GM12878 (cell line): Measurements from ENCODE around the gene GGNBP2. TPM values are rescaled to one million over a fixed set of nuclear protein-coding genes. Genes with fewer than 3 reads are reported as not detected.
A peak's percentile ranks its signal among the peaks of the same experiment; 100 is the strongest.

Experiments
- ASH2L ChIP-seq: fragments of 300-600, 200-600 bp; sonication (generic); IDR thresholded peaks from 2 replicates; pipeline ENCODE4 v1.6.1; 2017; ENCODE audit warnings: low read depth, mild to moderate bottlenecking, borderline replicate concordance
- CBX5 ChIP-seq: sonication (generic); IDR thresholded peaks from 2 replicates; pipeline ENCODE4 v1.6.1; 2016; ENCODE audit warnings: low read depth, moderate library complexity, mild to moderate bottlenecking, inconsistent platforms
- EED ChIP-seq: sonication (generic); IDR thresholded peaks from 2 replicates; pipeline ENCODE4 v1.6.1; 2016; ENCODE audit warnings: antibody characterized with exemption, low read depth
- ETV6 ChIP-seq, 2 experiments: fragments of 450-650 bp in 1 of 2; IDR thresholded peaks in 1 of 2; conservative IDR thresholded peaks in 1 of 2; 2 replicates each; pipeline ENCODE4 v1.6.1; 2014; ENCODE audit warnings: antibody characterized with exemption in 1 of 2, borderline replicate concordance in 1 of 2, low read depth in 1 of 2, mild to moderate bottlenecking in 1 of 2, moderate library complexity in 1 of 2
- EZH2 ChIP-seq: IDR thresholded peaks from 2 replicates; pipeline ENCODE4 v1.6.1; 2012; ENCODE audit warnings: low read depth, mild to moderate bottlenecking, control low read depth, inconsistent platforms, low read length, borderline replicate concordance; ENCODE audit not compliant: control insufficient read depth
- MEF2B ChIP-seq: fragments of 450-650 bp; IDR thresholded peaks from 2 replicates; pipeline ENCODE4 v1.6.1; 2018; ENCODE audit warnings: mild to moderate bottlenecking, moderate library complexity; ENCODE audit not compliant: partially characterized antibody, poor library complexity, severe bottlenecking
- MYC ChIP-seq: IDR thresholded peaks from 2 replicates; pipeline ENCODE4 v1.6.1; 2011; ENCODE audit warnings: mild to moderate bottlenecking, low read length, moderate library complexity, inconsistent platforms; ENCODE audit not compliant: insufficient read depth, insufficient replicate concordance, insufficient read length, severe bottlenecking
- NKRF ChIP-seq: fragments of 450-650 bp; conservative IDR thresholded peaks from 2 replicates; pipeline ENCODE4 v1.6.1; 2017; ENCODE audit warnings: mild to moderate bottlenecking, moderate library complexity
- PAX8 ChIP-seq: fragments of 450-650 bp; IDR thresholded peaks from 2 replicates; pipeline ENCODE4 v1.6.1; 2017; ENCODE audit warnings: mild to moderate bottlenecking, moderate library complexity
- RBBP5 ChIP-seq: fragments of 200-600 bp; sonication (generic); conservative IDR thresholded peaks from 2 replicates; pipeline ENCODE4 v1.6.1; 2016
- STAT1 ChIP-seq: fragments of 450-650 bp; conservative IDR thresholded peaks from 2 replicates; pipeline ENCODE4 v1.6.1; 2014; ENCODE audit warnings: antibody characterized with exemption, mild to moderate bottlenecking
- TAF1 ChIP-seq: IDR thresholded peaks from 2 replicates; pipeline ENCODE4 v1.6.1; 2011; ENCODE audit warnings: mild to moderate bottlenecking, low read depth, low read length, borderline replicate concordance
- TCF3 ChIP-seq: IDR thresholded peaks from 2 replicates; pipeline ENCODE4 v1.6.1; 2012; ENCODE audit warnings: low read depth, mild to moderate bottlenecking, low read length, borderline replicate concordance; ENCODE audit not compliant: insufficient read depth
- USF1 ChIP-seq: IDR thresholded peaks from 2 replicates; pipeline ENCODE4 v1.6.1; 2011; ENCODE audit warnings: borderline replicate concordance, low read depth, mild to moderate bottlenecking, moderate library complexity, mixed read lengths, low read length; ENCODE audit not compliant: insufficient read depth; ENCODE audit errors: extremely low read length
- ZBED1 ChIP-seq: IDR thresholded peaks from 2 replicates; pipeline ENCODE4 v1.6.1; 2016; ENCODE audit warnings: borderline replicate concordance
- ZNF622 ChIP-seq: fragments of 450-650 bp; IDR thresholded peaks from 2 replicates; pipeline ENCODE4 v1.6.1; 2017; ENCODE audit warnings: mild to moderate bottlenecking, inconsistent platforms
- polyA plus RNA-seq, 11 experiments: library from polyadenylated mRNA; depleted of rRNA in 4 of 11; unstranded in 6 of 11; stranded (reverse) in 5 of 11; fragments of >200 nt; fragmentation: Nextera tagmentation in 4 of 11; fragmentation: Illumina TruSeq in 1 of 11; extraction: Ambion mirVana in 4 of 11; extraction: Trizol in 1 of 11; gene quantifications; 1 replicate in 1 of 11; 2 replicates in 10 of 11; pipeline versions ENCODE4 v1.2.1 to v1.2.3, GENCODE V29; 2011 to 2016; ENCODE audit warnings: inconsistent platforms in 2 of 11, missing spikeins in 2 of 11, low read depth in 1 of 11
- total RNA-seq, 4 experiments: library from RNA; depleted of rRNA in 3 of 4; stranded (reverse); fragments of >200 nt in 3 of 4; fragmentation: Illumina TruSeq in 1 of 4; extraction: Trizol in 1 of 4; gene quantifications; 2 replicates each; pipeline versions ENCODE4 v1.2.1 to v1.2.3, GENCODE V29; 2013 to 2021
- TF ChIP-seq, protein P1 (sequence below): fragments of 450-650 bp; formaldehyde crosslinking; IDR thresholded peaks from 2 replicates; pipeline ENCODE4 v1.4.0; 2020; ENCODE audit warnings: mild to moderate bottlenecking, moderate library complexity

Gene GGNBP2
- total and polyA plus RNA-seq, 10 of the 15 experiments (the other 5 are each of a cell fraction or from before 2014, with no cell fraction given) = 36.3 to 82.0 (median 50.0) TPM

DNA sequence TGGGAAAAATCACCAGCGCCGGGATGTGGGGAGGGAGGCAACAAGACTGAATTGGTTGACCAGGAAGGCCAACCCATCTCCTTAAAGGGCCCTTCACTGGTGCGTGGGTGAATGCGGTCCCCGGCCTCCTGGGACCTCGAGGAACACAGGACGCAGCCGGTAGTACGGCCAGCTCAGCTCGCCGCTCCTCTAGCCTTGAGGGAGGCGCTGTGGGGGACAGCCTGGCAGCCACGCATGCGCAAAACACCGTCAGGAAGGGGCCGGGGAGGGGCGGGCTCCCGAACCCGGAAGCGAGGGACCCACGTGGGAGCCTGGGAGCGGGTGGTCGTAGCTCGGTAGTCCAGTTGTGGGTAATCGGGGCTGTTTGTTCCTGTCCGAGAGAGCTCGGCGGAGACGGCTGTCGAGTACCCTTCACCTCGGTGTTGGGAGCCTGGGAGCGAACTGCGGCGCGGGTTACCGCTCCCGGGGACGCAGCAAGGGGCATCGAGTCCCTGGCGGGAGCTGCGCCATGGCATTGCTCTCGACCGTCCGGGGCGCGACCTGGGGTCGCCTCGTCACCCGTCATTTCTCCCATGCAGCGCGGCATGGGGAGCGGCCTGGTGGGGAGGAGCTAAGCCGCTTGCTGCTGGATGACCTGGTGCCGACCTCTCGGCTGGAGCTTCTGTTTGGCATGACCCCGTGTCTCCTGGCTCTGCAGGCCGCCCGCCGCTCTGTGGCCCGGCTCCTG is 56.7 kb downstream of the GGNBP2 start, which contains the start of gene MRM1 (continued):
- TF ChIP-seq RBBP5 (no peak), MEF2B (peak; percentile 94), ETV6 (conservative IDR thresholded peaks at IDR 0.05 in 1 of 2, IDR thresholded peaks at IDR 0.05 in 1 of 2; ENCODE audit: borderline replicate concordance in 1 of 2, low read depth in 1 of 2) (no peak), STAT1 (no peak; the same call in 1 of the 2 replicates), MYC (peak; percentile 91), EZH2 (no peak), ASH2L (no peak), USF1 (peak; percentile 88), TCF3 (no peak), ZBED1 (no peak), TAF1 (peak; percentile 46; the same call in 1 of the 2 replicates), CBX5 (no peak), NKRF (peak; percentile 98), EED (0 out of 2 replicates have a peak, but pooled peaks have one; percentile 65), PAX8 (no peak), ZNF622 (no peak)
- TF ChIP-seq, protein P1, sequence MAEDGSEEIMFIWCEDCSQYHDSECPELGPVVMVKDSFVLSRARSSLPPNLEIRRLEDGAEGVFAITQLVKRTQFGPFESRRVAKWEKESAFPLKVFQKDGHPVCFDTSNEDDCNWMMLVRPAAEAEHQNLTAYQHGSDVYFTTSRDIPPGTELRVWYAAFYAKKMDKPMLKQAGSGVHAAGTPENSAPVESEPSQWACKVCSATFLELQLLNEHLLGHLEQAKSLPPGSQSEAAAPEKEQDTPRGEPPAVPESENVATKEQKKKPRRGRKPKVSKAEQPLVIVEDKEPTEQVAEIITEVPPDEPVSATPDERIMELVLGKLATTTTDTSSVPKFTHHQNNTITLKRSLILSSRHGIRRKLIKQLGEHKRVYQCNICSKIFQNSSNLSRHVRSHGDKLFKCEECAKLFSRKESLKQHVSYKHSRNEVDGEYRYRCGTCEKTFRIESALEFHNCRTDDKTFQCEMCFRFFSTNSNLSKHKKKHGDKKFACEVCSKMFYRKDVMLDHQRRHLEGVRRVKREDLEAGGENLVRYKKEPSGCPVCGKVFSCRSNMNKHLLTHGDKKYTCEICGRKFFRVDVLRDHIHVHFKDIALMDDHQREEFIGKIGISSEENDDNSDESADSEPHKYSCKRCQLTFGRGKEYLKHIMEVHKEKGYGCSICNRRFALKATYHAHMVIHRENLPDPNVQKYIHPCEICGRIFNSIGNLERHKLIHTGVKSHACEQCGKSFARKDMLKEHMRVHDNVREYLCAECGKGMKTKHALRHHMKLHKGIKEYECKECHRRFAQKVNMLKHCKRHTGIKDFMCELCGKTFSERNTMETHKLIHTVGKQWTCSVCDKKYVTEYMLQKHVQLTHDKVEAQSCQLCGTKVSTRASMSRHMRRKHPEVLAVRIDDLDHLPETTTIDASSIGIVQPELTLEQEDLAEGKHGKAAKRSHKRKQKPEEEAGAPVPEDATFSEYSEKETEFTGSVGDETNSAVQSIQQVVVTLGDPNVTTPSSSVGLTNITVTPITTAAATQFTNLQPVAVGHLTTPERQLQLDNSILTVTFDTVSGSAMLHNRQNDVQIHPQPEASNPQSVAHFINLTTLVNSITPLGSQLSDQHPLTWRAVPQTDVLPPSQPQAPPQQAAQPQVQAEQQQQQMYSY (CRISPR knock-in tag) = no peak
